OCI-LY7 (cell line): ENCODE measurements around the gene ALG6.

Experiments
- EZH2phosphoT487 ChIP-seq: fragments of 200-600 bp; sonication (generic); IDR thresholded peaks from 2 replicates; pipeline ENCODE4 v1.6.1; 2018; ENCODE audit warnings: low read depth, borderline replicate concordance, mild to moderate bottlenecking, mixed run types, antibody characterized with exemption, low read length, moderate library complexity, mixed read lengths
- TF ChIP-seq, protein P1 (sequence below): fragments of 200-600 bp; sonication (generic); conservative IDR thresholded peaks from 2 replicates; pipeline ENCODE4 v1.5.1; 2014; ENCODE audit warnings: mild to moderate bottlenecking, antibody characterized with exemption, low read length, moderate library complexity, mixed read lengths

DNA sequence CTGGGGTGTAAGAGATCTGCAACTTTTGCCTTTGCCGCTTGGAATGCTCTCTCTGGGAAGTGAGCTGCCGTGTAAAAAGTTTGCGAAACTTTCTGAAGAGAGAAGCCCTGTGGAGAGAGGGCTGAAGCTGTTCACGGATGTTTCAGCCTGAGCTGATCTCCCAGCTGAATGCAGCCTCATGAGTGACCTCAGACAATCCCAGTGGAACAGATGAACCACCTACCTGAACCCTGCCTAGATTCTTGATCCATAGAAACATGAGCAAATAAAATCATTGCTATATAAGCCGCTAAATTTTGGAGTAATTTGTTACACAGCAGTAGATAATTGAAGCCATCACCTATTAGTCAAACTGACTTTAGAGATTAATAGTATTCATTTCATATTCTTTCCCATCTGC lies 4.4 kb upstream of the ALG6 start:
- TF ChIP-seq, protein P1, sequence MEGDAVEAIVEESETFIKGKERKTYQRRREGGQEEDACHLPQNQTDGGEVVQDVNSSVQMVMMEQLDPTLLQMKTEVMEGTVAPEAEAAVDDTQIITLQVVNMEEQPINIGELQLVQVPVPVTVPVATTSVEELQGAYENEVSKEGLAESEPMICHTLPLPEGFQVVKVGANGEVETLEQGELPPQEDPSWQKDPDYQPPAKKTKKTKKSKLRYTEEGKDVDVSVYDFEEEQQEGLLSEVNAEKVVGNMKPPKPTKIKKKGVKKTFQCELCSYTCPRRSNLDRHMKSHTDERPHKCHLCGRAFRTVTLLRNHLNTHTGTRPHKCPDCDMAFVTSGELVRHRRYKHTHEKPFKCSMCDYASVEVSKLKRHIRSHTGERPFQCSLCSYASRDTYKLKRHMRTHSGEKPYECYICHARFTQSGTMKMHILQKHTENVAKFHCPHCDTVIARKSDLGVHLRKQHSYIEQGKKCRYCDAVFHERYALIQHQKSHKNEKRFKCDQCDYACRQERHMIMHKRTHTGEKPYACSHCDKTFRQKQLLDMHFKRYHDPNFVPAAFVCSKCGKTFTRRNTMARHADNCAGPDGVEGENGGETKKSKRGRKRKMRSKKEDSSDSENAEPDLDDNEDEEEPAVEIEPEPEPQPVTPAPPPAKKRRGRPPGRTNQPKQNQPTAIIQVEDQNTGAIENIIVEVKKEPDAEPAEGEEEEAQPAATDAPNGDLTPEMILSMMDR, result no peak
- TF ChIP-seq EZH2phosphoT487, result no peak
